HUES64 (cell line): ENCODE data around the gene ZNF385B.

Source experiments
- H3K27ac ChIP-seq: 2 replicates; pipeline ENCODE4 v1.7.0; 2013; ENCODE audit warnings: low read depth, low read length, inconsistent platforms
- H3K27me3 ChIP-seq: 2 replicates; pipeline ENCODE4 v1.6.1; 2013; ENCODE audit warnings: mild to moderate bottlenecking, low read length; ENCODE audit not compliant: insufficient read depth
- H3K36me3 ChIP-seq: 2 replicates; pipeline ENCODE4 v1.6.1; 2013; ENCODE audit warnings: mild to moderate bottlenecking, low read length; ENCODE audit not compliant: insufficient read depth
- H3K4me1 ChIP-seq: 2 replicates; pipeline ENCODE4 v1.6.1; 2013; ENCODE audit warnings: mild to moderate bottlenecking, low read length, moderate library complexity; ENCODE audit not compliant: insufficient read depth
- H3K4me3 ChIP-seq: 2 replicates; pipeline ENCODE4 v1.5.1; 2013; ENCODE audit warnings: mild to moderate bottlenecking, low read length, moderate library complexity
- H3K9ac ChIP-seq: 2 replicates; pipeline ENCODE4 v1.6.1; 2013; ENCODE audit warnings: mild to moderate bottlenecking, low read depth, low read length
- H3K9me3 ChIP-seq: 2 replicates; pipeline ENCODE4 v1.6.1; 2013; ENCODE audit warnings: low read depth, low read length; ENCODE audit not compliant: insufficient read depth
- WGBS: fragments of 150-250, 120-280 bp; methylation state at CpG from one replicate; pipeline ENCODE4 v1.1.7; 2013; ENCODE audit warnings: missing lambda C conversion rate; 5-methylcytosine and 5-hydroxymethylcytosine counted together

Gene ZNF385B

DNA sequence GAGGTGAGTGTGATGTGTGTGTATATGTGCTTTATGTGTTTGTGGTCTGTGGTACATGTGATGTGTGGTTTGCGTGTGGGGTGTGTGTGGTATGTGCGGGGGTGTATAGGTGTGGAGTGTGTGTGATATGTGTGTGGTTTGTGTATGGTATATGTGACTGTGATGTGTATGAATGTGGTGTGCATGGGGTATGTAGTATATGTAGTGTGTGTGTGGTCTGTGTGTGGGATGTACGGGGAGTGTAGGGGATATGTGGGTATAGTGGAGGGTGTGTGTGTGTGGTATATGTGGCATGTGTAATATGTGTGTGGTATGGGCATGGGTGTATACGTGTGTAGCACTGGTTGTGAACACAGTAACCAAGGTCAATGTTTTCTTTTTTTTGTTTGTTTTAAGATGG lies 87.4 kb downstream of the ZNF385B start:
- H3K9ac ChIP-seq, result no peak overlapping the region
- WGBS, result 96% methylated on average over 4 of the region's 4 CpGs
- H3K9me3 ChIP-seq, result no peaks in the 10 kb centered on the region
- no peak overlapping the region for H3K27ac ChIP-seq
- no peaks in the 10 kb centered on the region for H3K36me3 ChIP-seq
- no peaks in the 10 kb centered on the region for H3K4me1 ChIP-seq
- H3K27me3 ChIP-seq, result no peaks in the 10 kb centered on the region
- no peak overlapping the region for H3K4me3 ChIP-seq

DNA sequence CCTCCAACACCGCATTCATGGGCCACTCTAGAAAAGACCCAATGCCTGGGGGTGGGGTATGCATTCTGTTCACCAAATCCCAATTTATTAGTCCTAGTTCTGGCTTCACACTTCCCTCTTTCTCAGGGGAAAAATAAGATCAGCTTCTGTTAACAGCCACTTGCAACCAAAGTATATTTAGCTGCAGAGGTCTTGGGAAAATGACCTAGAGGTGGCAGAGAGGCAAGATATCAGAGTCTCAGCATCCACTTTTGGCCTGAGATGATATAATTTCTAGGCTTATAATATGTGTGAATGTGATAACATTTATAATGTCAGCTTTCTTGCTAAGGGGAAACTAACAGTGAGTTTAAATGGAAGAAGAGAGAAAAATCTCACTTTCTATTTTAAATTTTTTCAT lies 89.1 kb downstream of the ZNF385B start:
- WGBS, result 100% methylated on average over 1 of the region's 1 CpG
- Histone ChIP-seq H3K4me1 (no peaks in the 10 kb centered on the region), H3K27ac (no peak overlapping the region), H3K36me3 (no peaks in the 10 kb centered on the region), H3K4me3 (no peak overlapping the region), H3K9me3 (no peaks in the 10 kb centered on the region), H3K27me3 (no peaks in the 10 kb centered on the region), H3K9ac (no peak overlapping the region)

DNA sequence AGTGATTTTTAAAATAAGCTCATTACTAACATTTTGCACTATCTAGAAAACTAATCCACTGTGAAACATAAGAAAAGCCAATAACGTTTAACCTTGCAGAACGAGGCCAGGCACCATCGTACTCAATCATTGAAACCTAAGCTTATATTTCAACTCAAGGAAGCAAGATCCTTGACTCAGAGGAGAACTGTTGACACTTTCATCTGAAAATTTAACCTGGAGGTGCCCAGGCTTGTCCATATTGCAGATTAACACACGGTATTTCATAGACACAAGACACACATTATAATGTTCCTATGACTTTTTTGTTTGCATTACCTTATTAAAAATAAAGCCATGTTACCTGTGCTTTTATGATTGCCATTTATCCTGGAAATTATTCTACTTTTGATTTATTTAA lies 89.6 kb downstream of the ZNF385B start:
- H3K36me3 ChIP-seq, result no peaks in the 10 kb centered on the region
- no peaks in the 10 kb centered on the region for H3K27me3 ChIP-seq
- H3K4me1 ChIP-seq, result no peaks in the 10 kb centered on the region
- H3K9me3 ChIP-seq, result no peaks in the 10 kb centered on the region
- no peak overlapping the region for H3K27ac ChIP-seq
- H3K9ac ChIP-seq, result no peak overlapping the region
- 92% methylated on average over 4 of the region's 4 CpGs for WGBS
- H3K4me3 ChIP-seq, result no peak overlapping the region

DNA sequence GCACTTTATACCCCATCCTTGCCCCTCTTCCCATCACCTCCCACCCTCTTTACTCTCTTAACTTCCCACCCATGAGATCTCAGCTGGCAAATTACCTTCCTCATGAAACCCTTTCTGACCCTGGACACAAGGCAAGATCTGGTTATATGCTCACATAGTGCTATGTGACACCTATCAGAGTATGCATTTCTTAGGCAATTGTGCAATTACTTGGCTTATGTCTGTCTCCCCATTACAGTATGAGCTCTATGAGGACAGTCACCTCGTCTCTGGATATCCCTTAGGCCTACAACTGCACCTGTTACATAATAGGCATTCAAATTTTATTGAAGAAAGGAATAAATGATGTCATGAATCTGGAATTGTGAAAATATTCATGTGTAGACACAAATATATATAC lies 91.4 kb downstream of the ZNF385B start:
- H3K9me3 ChIP-seq, result no peaks in the 10 kb centered on the region
- peaks cover 9% of the 10 kb centered on the region; the same call in 1 of the 2 replicates for H3K4me1 ChIP-seq
- H3K27ac ChIP-seq, result no peak overlapping the region
- H3K9ac ChIP-seq, result no peak overlapping the region
- no peak overlapping the region for H3K4me3 ChIP-seq
- WGBS, result 100% methylated on average over 1 of the region's 1 CpG
- H3K36me3 ChIP-seq, result no peaks in the 10 kb centered on the region
- H3K27me3 ChIP-seq, result no peaks in the 10 kb centered on the region

DNA sequence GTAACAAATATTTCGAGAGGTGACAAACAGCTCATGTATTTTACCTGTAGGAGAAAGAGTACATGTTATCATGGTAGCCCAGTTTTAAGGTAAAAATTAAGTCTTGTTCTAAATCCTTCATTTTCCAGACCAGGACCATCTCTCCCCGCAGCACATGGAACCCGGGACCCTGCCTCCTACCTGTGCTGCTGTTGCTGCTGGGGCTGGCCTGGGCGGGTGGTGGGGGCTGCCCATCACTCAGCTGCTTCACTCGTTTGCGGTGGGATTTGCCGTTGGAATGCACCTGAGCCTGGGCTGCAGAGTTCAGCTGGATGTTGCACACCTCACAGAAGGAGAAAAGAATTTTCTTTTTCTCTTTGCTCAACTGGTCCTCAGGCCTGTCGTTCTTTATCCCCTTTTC lies 92.1 kb downstream of the ZNF385B start:
- Histone ChIP-seq H3K36me3 (no peaks in the 10 kb centered on the region), H3K4me1 (peaks cover 9% of the 10 kb centered on the region; the same call in 1 of the 2 replicates), H3K27ac (no peak overlapping the region), H3K9me3 (no peaks in the 10 kb centered on the region), H3K4me3 (no peak overlapping the region), H3K27me3 (no peaks in the 10 kb centered on the region), H3K9ac (no peak overlapping the region)
- WGBS, result 92% methylated on average over 8 of the region's 8 CpGs

DNA sequence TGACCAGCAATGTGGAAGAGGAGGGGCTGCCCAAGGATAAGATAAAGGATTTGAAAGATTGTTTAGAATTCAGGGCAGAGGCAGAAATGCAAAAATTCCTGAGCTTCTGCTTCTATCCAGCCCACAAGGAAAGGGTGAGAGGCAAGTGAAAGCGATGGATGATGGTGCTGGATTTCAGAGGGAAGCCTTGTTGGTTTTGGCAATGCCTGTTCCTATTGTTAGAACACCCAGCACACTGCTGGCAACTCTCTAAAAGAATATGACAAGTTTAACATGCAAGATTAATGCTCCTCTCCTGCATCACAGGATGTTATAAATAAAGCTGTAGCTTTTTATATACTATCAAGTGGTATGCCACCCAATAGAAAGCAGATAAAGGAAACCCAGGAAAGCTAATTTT lies 92.6 kb downstream of the ZNF385B start:
- Histone ChIP-seq H3K4me1 (peaks cover 9% of the 10 kb centered on the region; the same call in 1 of the 2 replicates), H3K27ac (no peak overlapping the region), H3K27me3 (no peaks in the 10 kb centered on the region), H3K36me3 (no peaks in the 10 kb centered on the region), H3K9ac (no peak overlapping the region), H3K4me3 (no peak overlapping the region), H3K9me3 (no peaks in the 10 kb centered on the region)
- WGBS, result 93% methylated on average over 1 of the region's 1 CpG

DNA sequence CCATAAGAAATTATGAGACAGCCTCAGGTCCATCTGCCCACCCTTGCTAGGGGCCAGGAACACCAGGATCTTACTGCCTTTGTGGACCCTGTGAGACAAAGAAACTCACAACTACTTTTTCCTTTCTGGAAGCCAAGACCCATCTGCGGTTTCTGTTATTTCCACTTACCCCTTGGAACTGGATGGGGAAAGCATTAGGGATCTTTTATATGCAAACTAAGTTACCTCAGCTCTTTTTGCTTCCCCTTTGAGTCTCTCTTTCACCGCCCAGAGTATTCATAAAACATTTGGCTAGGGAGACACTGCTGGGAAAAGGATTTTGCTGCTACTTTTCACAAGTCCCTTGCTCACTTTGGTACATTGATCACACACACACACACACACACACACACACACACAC lies 95.7 kb downstream of the ZNF385B start:
- no peak overlapping the region for H3K4me3 ChIP-seq
- no peaks in the 10 kb centered on the region for H3K9me3 ChIP-seq
- H3K36me3 ChIP-seq, result no peaks in the 10 kb centered on the region
- no peak overlapping the region; the same call in 1 of the 2 replicates for H3K27ac ChIP-seq
- 29% methylated on average over 1 of the region's 2 CpGs for WGBS
- H3K4me1 ChIP-seq, result peaks cover 9% of the 10 kb centered on the region; the same call in 1 of the 2 replicates
- no peaks in the 10 kb centered on the region for H3K27me3 ChIP-seq
- no peak overlapping the region for H3K9ac ChIP-seq

DNA sequence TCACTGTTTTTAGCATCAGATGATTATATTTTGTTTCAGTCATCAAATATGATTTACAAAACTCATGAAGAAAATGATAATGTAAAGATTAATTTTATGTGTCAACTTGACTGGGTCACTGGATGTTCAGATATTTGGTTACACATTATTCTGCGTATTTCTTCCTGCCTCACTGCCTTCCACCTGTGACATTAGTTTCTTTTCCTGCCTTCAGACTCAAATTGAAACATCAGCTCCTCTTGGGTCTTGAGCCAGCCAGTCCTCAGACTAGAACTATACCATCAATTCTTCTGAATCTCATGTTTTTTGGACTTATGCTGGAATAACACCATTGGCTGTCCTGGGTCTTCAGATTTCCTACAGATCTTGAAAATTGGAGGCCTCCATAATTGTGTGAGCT lies 96.7 kb downstream of the ZNF385B start:
- Histone ChIP-seq H3K27ac (no peak overlapping the region), H3K36me3 (no peaks in the 10 kb centered on the region; the same call in 1 of the 2 replicates), H3K4me1 (peaks cover 9% of the 10 kb centered on the region; the same call in 1 of the 2 replicates), H3K9ac (no peak overlapping the region), H3K4me3 (no peak overlapping the region), H3K27me3 (no peaks in the 10 kb centered on the region), H3K9me3 (no peaks in the 10 kb centered on the region)
- 93% methylated on average over 1 of the region's 1 CpG for WGBS

DNA sequence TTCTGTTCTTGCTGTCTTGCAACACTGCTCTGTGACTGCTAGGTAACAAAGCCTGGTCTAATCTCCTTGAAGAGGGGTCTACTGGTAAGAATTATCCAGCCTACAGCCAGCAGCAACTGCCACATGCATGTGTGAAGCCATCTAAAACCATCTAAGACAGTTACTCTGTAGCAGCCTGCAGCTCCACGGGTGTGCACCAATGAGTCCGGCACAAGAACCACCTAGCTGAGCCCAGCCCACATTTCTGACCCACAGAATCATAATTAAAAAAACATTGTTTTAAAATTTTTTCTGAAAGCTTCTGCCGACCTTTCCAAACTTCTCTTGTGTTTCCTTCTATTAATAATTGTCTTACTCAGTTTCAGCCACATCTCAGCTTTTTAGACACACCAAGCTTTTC lies 102.8 kb downstream of the ZNF385B start:
- Histone ChIP-seq H3K36me3 (no peaks in the 10 kb centered on the region; the same call in 1 of the 2 replicates), H3K9me3 (peaks cover 16% of the 10 kb centered on the region), H3K4me1 (no peaks in the 10 kb centered on the region), H3K27ac (no peak overlapping the region), H3K9ac (no peak overlapping the region), H3K4me3 (no peak overlapping the region), H3K27me3 (no peaks in the 10 kb centered on the region)
- 94% methylated on average over 3 of the region's 3 CpGs for WGBS

DNA sequence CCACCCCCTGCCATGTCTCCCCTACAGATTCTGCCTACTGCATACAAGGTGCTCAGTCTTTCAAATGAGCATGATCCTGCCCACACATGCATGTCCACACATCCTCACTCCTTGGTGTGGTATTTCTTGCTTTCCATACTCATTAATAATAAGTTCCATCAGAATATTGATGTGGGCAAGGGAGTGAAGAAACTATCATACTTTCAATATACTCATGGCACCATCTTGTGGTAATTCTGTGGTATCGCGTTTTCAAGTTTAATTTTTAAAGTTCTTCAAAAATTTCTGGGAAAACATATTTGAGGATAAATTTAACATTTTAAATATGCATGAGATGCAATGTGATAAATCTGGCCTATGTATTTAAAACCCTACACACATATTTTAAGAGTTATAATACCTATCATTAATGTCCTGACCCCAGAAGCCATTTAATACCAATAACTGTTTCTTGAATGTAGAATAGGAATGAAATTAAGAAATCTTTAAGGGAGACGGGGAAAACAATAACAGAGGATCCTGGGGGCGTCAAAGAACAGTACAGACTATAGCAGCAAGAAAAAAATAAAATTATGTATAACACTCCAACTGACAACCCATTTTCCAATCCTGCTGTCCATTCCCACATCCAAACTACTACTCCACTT lies 110.1 kb downstream of the ZNF385B start:
- no peak overlapping the region for H3K27ac ChIP-seq
- H3K9ac ChIP-seq, result no peak overlapping the region
- H3K4me3 ChIP-seq, result no peak overlapping the region
- WGBS, result 61% methylated on average over 2 of the region's 4 CpGs
- H3K4me1 ChIP-seq, result no peaks in the 10 kb centered on the region
- H3K27me3 ChIP-seq, result no peaks in the 10 kb centered on the region
- H3K9me3 ChIP-seq, result no peaks in the 10 kb centered on the region
- no peaks in the 10 kb centered on the region for H3K36me3 ChIP-seq

DNA sequence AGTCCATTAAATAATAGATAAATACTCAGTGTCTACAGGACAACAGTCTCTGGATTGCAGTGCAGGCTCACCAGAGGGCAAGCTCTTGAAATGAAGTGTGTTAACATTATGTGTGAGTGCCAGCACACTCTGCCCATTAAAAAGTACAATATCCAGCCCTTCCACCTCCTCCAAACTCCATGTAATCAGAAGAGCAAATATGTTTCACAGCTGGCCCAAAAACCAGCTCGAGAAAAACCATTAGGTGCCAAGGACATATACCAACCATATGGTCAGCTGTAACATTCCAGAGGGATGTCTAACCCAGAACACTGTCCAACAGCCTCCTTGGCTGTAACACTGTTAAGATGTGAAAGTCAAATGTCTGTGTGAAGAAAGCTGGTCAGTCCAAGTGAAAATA lies 112.2 kb downstream of the ZNF385B start:
- WGBS, result 86% methylated on average over 1 of the region's 1 CpG
- no peak overlapping the region for H3K27ac ChIP-seq
- no peak overlapping the region for H3K4me3 ChIP-seq
- H3K9me3 ChIP-seq, result no peaks in the 10 kb centered on the region
- H3K27me3 ChIP-seq, result no peaks in the 10 kb centered on the region
- no peak overlapping the region for H3K9ac ChIP-seq
- no peaks in the 10 kb centered on the region for H3K36me3 ChIP-seq
- no peaks in the 10 kb centered on the region for H3K4me1 ChIP-seq

DNA sequence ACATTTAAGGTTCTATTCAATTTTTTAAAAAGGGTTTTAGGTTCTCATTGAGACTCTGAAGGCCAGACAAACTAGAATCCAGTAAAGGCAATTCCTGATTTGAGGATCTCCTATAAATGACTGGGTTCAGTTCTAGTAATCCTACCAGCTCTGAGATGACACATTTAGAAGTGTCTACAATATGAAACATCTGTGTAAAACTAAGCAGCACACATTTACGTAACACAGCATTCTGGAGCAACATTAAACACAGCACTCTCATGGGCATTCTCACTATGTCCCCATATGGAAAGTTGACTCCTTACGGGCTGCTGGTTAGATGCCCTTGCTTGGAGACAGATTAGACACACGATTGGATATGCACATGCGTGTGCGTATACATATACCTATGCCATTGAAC lies 114.4 kb downstream of the ZNF385B start:
- Histone ChIP-seq H3K4me1 (no peaks in the 10 kb centered on the region), H3K27me3 (no peaks in the 10 kb centered on the region), H3K9me3 (no peaks in the 10 kb centered on the region), H3K27ac (no peak overlapping the region), H3K9ac (no peak overlapping the region), H3K36me3 (no peaks in the 10 kb centered on the region), H3K4me3 (no peak overlapping the region)
- WGBS, result 95% methylated on average over 5 of the region's 5 CpGs
